ENCODE measurements around the gene HIVEP1.

GRCh38 chr6:12114055-12114503 is 102.0 kb downstream of the HIVEP1 start:
- TF ChIP-seq POLR2A (IDR thresholded peaks at IDR 0.05; ENCODE audit: low read depth, low read length) = no peak
- TF ChIP-seq TAF1 (IDR thresholded peaks at IDR 0.05; ENCODE audit: low read depth, low read length) = no peak

Data from GM12891 (cell line).